HEK293 (cell line): ENCODE data around the gene PCDHGB2.

Source experiments
- HOXA7 ChIP-seq: sonication (generic); formaldehyde crosslinking; IDR thresholded peaks from 2 replicates; pipeline ENCODE4 v1.8.1; 2022; ENCODE audit warnings: missing genetic modification reagents, borderline replicate concordance
- ZNF114 ChIP-seq: fragments of 450-650 bp; formaldehyde crosslinking; IDR thresholded peaks from 2 replicates; pipeline ENCODE4 v1.5.0; 2017; ENCODE audit warnings: missing biosample characterization, missing genetic modification characterization
- ZNF274 ChIP-seq, 2 experiments: fragments of 200-500 bp in 1 of 2; fragments of 450-650 bp in 1 of 2; sonication (Bioruptor generic) in 1 of 2; formaldehyde crosslinking in 1 of 2; IDR thresholded peaks; 2 replicates each; pipeline versions ENCODE4 v1.5.1 to v1.6.1; 2014 to 2016; ENCODE audit warnings: borderline replicate concordance in 1 of 2, inconsistent platforms in 1 of 2, low read length in 1 of 2, missing biosample characterization in 1 of 2, missing genetic modification characterization in 1 of 2
- ZNF48 ChIP-seq: fragments of 450-650 bp; formaldehyde crosslinking; IDR thresholded peaks from 2 replicates; pipeline ENCODE4 v1.5.1; 2016; ENCODE audit warnings: missing biosample characterization, missing genetic modification characterization
- TF ChIP-seq, protein P1 (sequence below): fragments of 450-650 bp; formaldehyde crosslinking; IDR thresholded peaks from 2 replicates; pipeline ENCODE4 v1.5.1; 2016; ENCODE audit warnings: missing biosample characterization, missing genetic modification characterization

DNA sequence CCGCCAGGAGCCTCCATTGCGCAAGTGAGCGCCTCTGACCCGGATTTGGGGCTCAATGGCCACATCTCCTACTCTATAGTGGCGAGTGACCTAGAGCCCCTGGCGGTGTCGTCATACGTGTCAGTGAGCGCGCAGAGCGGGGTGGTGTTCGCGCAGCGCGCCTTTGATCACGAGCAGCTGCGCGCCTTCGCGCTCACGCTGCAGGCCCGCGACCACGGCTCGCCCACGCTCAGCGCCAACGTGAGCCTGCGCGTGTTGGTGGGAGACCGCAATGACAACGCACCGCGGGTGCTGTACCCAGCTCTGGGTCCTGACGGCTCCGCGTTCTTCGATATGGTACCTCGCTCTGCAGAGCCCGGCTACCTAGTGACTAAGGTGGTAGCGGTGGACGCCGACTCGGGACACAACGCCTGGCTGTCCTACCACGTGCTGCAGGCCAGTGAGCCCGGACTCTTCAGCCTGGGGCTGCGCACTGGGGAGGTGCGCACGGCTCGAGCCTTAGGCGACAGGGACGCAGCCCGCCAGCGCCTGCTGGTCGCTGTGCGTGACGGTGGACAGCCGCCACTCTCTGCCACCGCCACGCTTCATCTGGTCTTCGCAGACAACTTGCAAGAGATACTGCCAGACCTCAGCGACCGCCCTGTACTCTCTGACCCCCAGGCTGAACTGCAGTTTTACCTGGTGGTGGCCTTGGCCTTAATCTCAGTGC is 50.0 kb downstream of the PCDHGB2 start:
- no peak for TF ChIP-seq HOXA7 (CRISPR knock-in tag)
- no peak for TF ChIP-seq ZNF48 (tag by site-specific recombination)
- TF ChIP-seq ZNF274 (IDR thresholded peaks at IDR 0.05; ENCODE audit: low read length), result no peak
- TF ChIP-seq ZNF274 (tag by site-specific recombination; IDR thresholded peaks at IDR 0.05; ENCODE audit: borderline replicate concordance), result no peak
- TF ChIP-seq, protein P1, sequence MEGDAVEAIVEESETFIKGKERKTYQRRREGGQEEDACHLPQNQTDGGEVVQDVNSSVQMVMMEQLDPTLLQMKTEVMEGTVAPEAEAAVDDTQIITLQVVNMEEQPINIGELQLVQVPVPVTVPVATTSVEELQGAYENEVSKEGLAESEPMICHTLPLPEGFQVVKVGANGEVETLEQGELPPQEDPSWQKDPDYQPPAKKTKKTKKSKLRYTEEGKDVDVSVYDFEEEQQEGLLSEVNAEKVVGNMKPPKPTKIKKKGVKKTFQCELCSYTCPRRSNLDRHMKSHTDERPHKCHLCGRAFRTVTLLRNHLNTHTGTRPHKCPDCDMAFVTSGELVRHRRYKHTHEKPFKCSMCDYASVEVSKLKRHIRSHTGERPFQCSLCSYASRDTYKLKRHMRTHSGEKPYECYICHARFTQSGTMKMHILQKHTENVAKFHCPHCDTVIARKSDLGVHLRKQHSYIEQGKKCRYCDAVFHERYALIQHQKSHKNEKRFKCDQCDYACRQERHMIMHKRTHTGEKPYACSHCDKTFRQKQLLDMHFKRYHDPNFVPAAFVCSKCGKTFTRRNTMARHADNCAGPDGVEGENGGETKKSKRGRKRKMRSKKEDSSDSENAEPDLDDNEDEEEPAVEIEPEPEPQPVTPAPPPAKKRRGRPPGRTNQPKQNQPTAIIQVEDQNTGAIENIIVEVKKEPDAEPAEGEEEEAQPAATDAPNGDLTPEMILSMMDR (tag by site-specific recombination), result no peak
- TF ChIP-seq ZNF114, result no peak
